T-cell (primary cell): ENCODE results near the gene C19orf53. TPM values are rescaled to one million over a fixed set of nuclear protein-coding genes. Genes with fewer than 3 reads are reported as not detected.
"Not testable (repeated sequence)": the region's sequence is repeated elsewhere in the genome, so short reads cannot be mapped to it uniquely, and the experiment has no call there.

Source experiments
- ATAC-seq, 4 experiments: fragments of 200-7000 bp in 3 of 4; fragments of 150-1000 bp in 1 of 4; cut with Tn5 transposase; replicated peaks in 1 of 4; 1 replicate in 3 of 4; 2 replicates in 1 of 4; pipeline ENCODE4 v1.10.0; 2021; ENCODE audit warnings: moderate library complexity in 3 of 4, mild to moderate bottlenecking in 2 of 4, moderate number of reproducible peaks in 1 of 4
- CTCF ChIA-PET, 2 donors: fragments of 300-600 bp; sonication (Branson Sonifier 250); formaldehyde crosslinking; loops; one replicate each; lab custom pipeline; 2022; ENCODE audit warnings: antibody characterized with exemption in 2 of 2; lab: Charles Lee
- POLR2A ChIA-PET, 2 donors: fragments of 300-600 bp; sonication (Branson Sonifier 250); formaldehyde crosslinking; loops; one replicate each; lab custom pipeline; 2022; ENCODE audit warnings: antibody characterized with exemption in 2 of 2; lab: Charles Lee
- DNase-seq, 35 experiments: peaks; one replicate each; pipeline versions ENCODE4 v3.0.0 to v3.0.0-alpha.2; 2013 to 2023
- H3K27ac ChIP-seq: one replicate; pipeline ENCODE4 v1.5.1; 2013; ENCODE audit warnings: low read length
- H3K27me3 ChIP-seq, 2 experiments: replicated peaks in 1 of 2; 1 replicate in 1 of 2; 2 replicates in 1 of 2; pipeline versions ENCODE4 v1.6.1 to v1.7.0; 2013; ENCODE audit warnings: low read length in 1 of 2, mixed read lengths in 1 of 2; ENCODE audit not compliant: control insufficient read depth in 2 of 2, insufficient read depth in 2 of 2; ENCODE audit errors: extremely low read depth in 1 of 2
- H3K36me3 ChIP-seq, 2 donors: 1 replicate in 1 of 2; 2 replicates in 1 of 2; pipeline versions ENCODE4 v1.6.1 to v1.7.0; 2013; ENCODE audit warnings: low read length in 1 of 2; ENCODE audit not compliant: control insufficient read depth in 2 of 2, insufficient read depth in 1 of 2; ENCODE audit errors: extremely low read depth in 1 of 2
- H3K4me1 ChIP-seq, 2 experiments: 1 replicate in 1 of 2; 2 replicates in 1 of 2; pipeline versions ENCODE4 v1.6.1 to v1.7.0; 2013; ENCODE audit warnings: low read length in 2 of 2, mixed read lengths in 1 of 2; ENCODE audit not compliant: insufficient read depth in 2 of 2, control insufficient read depth in 1 of 2; ENCODE audit errors: extremely low read depth in 1 of 2
- H3K4me3 ChIP-seq, 2 donors: 1 replicate in 1 of 2; 2 replicates in 1 of 2; pipeline versions ENCODE4 v1.5.1 to v1.7.0; 2013; ENCODE audit warnings: mild to moderate bottlenecking in 2 of 2, low read length in 1 of 2, moderate library complexity in 1 of 2; ENCODE audit not compliant: control insufficient read depth in 1 of 2; ENCODE audit errors: extremely low read depth in 1 of 2
- H3K9me3 ChIP-seq: 2 replicates; pipeline ENCODE4 v1.7.0; 2013
- H3K27ac Mint-ChIP-seq, 2 donors: one replicate each; pipeline ENCODE4 v1.8.0; 2020 to 2021; ENCODE audit warnings: mild to moderate bottlenecking in 2 of 2, mixed read lengths in 2 of 2
- H3K27me3 Mint-ChIP-seq, 2 donors: one replicate each; pipeline ENCODE4 v1.8.0; 2021 to 2022; ENCODE audit warnings: mixed read lengths in 2 of 2
- H3K36me3 Mint-ChIP-seq: one replicate; pipeline ENCODE4 v1.8.0; 2021; ENCODE audit warnings: mixed read lengths
- H3K4me1 Mint-ChIP-seq, 3 donors: one replicate each; pipeline ENCODE4 v1.8.0; 2020 to 2022; ENCODE audit warnings: mixed read lengths in 3 of 3, mild to moderate bottlenecking in 1 of 3
- H3K4me3 Mint-ChIP-seq, 3 donors: one replicate each; pipeline ENCODE4 v1.8.0; 2020 to 2022; ENCODE audit warnings: mild to moderate bottlenecking in 3 of 3, mixed read lengths in 3 of 3, moderate library complexity in 3 of 3
- H3K9me3 Mint-ChIP-seq, 3 donors: one replicate each; pipeline ENCODE4 v1.8.0; 2020 to 2022; ENCODE audit warnings: mixed read lengths in 3 of 3
- WGBS: methylation state at CpG from one replicate; pipeline ENCODE4 v1.1.5; 2013; ENCODE audit warnings: missing lambda C conversion rate; ENCODE audit not compliant: insufficient coverage; 5-methylcytosine and 5-hydroxymethylcytosine counted together
- total RNA-seq, 35 experiments: library from RNA in 6 of 35; stranded (reverse) in 6 of 35; fragments of 120-200 nt in 1 of 35; gene quantifications; one replicate each; pipeline versions ENCODE4 v1.2.1 to v1.2.4 and lab custom pipeline; 2013 to 2026

Gene C19orf53
- total RNA-seq, 5 donors from 2014 or later (not counting 1 experiment from before 2014, with no cell fraction given) = 69.7 to 82.1 (median 76.8) TPM

DNA sequence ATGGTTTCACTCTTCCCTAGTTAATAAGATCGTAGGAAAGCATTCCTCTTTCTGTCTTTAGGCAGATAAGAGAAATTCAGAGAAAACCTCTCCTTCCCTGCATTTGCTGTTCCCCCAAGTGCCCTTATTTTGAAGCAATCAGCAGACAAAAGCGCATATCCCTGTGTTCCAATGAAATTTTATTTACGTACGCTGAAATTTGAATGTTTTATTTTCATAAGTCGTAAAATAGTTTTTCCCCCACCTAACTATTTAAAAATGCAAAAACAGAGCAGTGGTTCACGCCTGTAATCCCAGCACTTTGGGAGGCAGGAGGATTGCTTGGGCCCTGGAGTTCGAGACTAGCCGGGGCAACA lies 27.2 kb upstream of the C19orf53 start:
- Mint-ChIP-seq H3K4me1 (peaks cover 29 to 34% (median 33%) of the 10 kb centered on the region in 3 donors), H3K9me3 (no peaks in the 10 kb centered on the region), H3K27ac (peak overlapping the region; percentile 79 to 88), H3K36me3 (peaks cover 3% of the 10 kb centered on the region), H3K27me3 (no peaks in the 10 kb centered on the region), H3K4me3 (peak overlapping the region; percentile 85 to 89 (median 86))
- peaks cover 0 to 8% of the 10 kb centered on the region in 2 donors for H3K36me3 ChIP-seq
- peak overlapping the region; percentile 81 to 94 for H3K4me3 ChIP-seq
- ATAC-seq = no peak
- no peaks in the 10 kb centered on the region for H3K9me3 ChIP-seq
- POLR2A ChIA-PET = no interaction called here
- WGBS = 96% methylated on average over 4 of the region's 8 CpGs
- H3K4me1 ChIP-seq = peaks cover 3 to 36% of the 10 kb centered on the region in 2 experiments
- CTCF ChIA-PET = no interaction called here
- H3K27me3 ChIP-seq = no peaks in the 10 kb centered on the region
- no peak for DNase-seq
- peak overlapping the region; percentile 71 for H3K27ac ChIP-seq

DNA sequence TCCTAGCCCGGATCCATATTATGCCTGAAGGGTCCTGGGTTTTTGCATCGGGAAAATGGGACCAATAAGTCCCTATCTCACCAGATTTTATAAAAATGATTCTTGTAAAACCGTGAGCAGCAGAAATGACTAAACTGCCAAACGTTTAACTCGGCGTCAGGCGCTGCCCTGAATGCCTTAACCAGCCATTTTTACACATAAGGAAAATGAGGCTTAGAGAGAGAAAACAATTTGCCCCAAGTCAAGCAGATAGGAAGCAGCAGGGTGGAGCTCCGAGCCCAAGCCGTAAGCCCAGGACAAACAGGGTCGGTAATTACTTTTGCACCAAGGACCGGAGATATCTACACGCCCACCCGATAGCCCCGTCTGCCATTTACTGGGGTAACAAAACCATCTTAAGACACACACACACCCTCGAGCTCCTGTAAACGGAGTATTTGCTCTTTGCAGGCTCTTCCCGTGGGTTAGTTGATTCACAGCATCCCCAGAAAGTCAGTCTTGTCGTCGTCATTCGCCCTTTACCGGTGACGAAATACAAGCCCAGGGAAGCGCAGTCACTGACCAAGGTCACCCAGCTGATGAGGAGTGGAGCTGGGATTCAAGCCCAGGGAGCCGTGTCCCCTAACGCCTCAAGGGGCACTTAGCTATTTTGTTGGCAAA lies 26.0 kb upstream of the C19orf53 start:
- DNase-seq (peak in 10 of 35 experiments; percentile 9 to 55 (median 16)), ATAC-seq (peak; percentile 3 to 9 (median 3))
- Mint-ChIP-seq H3K27ac (peak overlapping the region; percentile 81 to 88), H3K27me3 (no peaks in the 10 kb centered on the region), H3K4me1 (peaks cover 29 to 34% (median 33%) of the 10 kb centered on the region in 3 donors), H3K9me3 (no peaks in the 10 kb centered on the region), H3K4me3 (peak overlapping the region; percentile 85 to 89 (median 86)), H3K36me3 (peaks cover 3% of the 10 kb centered on the region)
- Histone ChIP-seq H3K4me3 (peak overlapping the region; percentile 81 to 94), H3K36me3 (peaks cover 3 to 19% of the 10 kb centered on the region in 2 donors), H3K4me1 (peaks cover 3 to 36% of the 10 kb centered on the region in 2 experiments), H3K27me3 (no peaks in the 10 kb centered on the region), H3K9me3 (no peaks in the 10 kb centered on the region), H3K27ac (peak overlapping the region; percentile 93)
- WGBS = 5% methylated on average over 15 of the region's 25 CpGs
- CTCF ChIA-PET = interaction anchor here (0.7 to 1.5 kb wide), 7 partner anchors 17 to 131 kb away, joined by 3 to 10 read pairs (median 4); no protein-coding TSS in a partner anchor
- POLR2A ChIA-PET = interaction anchor here in 1 of 2 donors (0.6 to 1.1 kb wide), 5 partner anchors 9 to 46 kb away, joined by 3 to 6 read pairs (median 3); partner anchors contain the start of gene ZSWIM4

DNA sequence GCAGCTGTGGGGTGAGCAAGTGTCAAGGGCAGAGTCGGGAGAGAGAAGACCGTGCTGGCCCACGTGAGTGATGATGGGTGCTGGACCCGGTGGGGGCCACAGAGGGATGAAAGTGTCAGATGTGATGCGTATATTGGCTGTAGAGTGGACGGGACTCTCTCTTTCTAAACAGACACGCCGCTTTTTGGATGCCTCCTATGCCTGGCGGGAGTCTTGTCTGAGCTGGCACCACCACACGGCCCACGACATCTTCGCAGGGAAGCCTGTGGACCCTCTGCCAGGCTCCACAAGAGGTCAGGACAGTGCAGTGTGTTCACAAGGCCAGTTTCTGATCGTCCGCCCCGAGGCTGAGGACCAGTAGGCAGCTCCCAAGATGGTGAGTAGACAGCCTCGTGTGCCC lies 22.8 kb upstream of the C19orf53 start:
- POLR2A ChIA-PET = no interaction called here
- CTCF ChIA-PET = no interaction called here
- H3K9me3 Mint-ChIP-seq = no peaks in the 10 kb centered on the region
- H3K9me3 ChIP-seq = no peaks in the 10 kb centered on the region
- no peak overlapping the region for H3K27ac ChIP-seq
- ATAC-seq = no peak
- DNase-seq = no peak
- peaks cover 9 to 47% of the 10 kb centered on the region in 2 donors for H3K36me3 ChIP-seq
- H3K27me3 ChIP-seq = no peaks in the 10 kb centered on the region
- no peak overlapping the region for H3K4me3 ChIP-seq
- H3K4me3 Mint-ChIP-seq = no peak overlapping the region
- H3K27me3 Mint-ChIP-seq = no peaks in the 10 kb centered on the region
- peaks cover 16% of the 10 kb centered on the region for H3K36me3 Mint-ChIP-seq
- H3K4me1 Mint-ChIP-seq = peaks cover 29 to 35% (median 34%) of the 10 kb centered on the region in 3 donors
- WGBS = 98% methylated on average over 12 of the region's 16 CpGs
- H3K27ac Mint-ChIP-seq = no peak overlapping the region
- H3K4me1 ChIP-seq = peaks cover 3 to 36% of the 10 kb centered on the region in 2 experiments

DNA sequence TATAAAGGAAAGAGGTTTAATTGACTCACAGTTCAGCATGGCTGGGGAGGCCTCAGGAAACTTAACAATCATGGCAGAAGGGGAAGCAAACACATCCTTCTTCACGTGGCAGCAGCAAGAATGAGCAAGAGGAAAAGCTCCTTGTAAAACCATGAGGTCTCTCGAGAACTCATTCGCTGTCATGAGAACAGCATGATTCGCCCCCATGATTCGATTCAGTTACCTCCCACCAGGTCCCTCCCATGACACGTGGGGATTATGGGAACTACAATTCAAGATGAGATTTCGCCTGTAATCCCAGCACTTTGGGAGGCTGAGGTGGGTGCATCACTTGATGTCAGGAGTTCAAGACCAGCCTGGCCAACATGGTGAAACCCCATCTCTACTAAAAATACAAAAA lies 20.6 kb upstream of the C19orf53 start:
- H3K4me3 Mint-ChIP-seq, CTCF ChIA-PET, POLR2A ChIA-PET: not testable (repeated sequence)

DNA sequence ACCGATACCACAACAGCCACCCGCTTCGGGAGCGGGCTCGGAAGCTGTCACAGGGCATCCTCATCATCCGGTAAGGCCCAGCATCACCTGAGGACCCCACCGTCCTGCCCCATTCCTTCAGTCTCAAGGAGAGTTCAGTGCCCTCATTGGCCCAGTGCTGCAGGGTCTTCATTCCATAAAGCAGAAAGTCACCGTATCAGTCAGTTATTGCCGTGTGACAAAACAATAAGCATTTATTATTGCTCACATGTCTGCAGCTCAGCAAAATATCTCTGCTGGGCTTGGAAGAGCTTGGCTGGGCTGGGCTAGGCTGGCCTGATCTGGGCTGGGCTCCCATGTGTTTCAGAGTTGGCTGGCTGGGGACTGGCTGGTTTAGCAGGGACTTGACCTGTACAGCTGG lies 18.0 kb upstream of the C19orf53 start:
- WGBS = over 99% methylated on average over 9 of the region's 9 CpGs

More for the DNA sequence above, 20.6 kb upstream of the C19orf53 start:
- not testable (repeated sequence) for H3K27me3 Mint-ChIP-seq, H3K9me3 Mint-ChIP-seq, H3K4me3 ChIP-seq, DNase-seq, H3K27ac ChIP-seq, ATAC-seq, H3K27me3 ChIP-seq, H3K27ac Mint-ChIP-seq, H3K9me3 ChIP-seq
- peaks cover 20 to 23% (median 20%) of the 10 kb centered on the region in 3 donors for H3K4me1 Mint-ChIP-seq
- peaks cover 29% of the 10 kb centered on the region for H3K36me3 Mint-ChIP-seq
- peaks cover 2 to 25% of the 10 kb centered on the region in 2 experiments for H3K4me1 ChIP-seq
- H3K36me3 ChIP-seq = peaks cover 9 to 68% of the 10 kb centered on the region in 2 donors
- 83% methylated on average over 1 of the region's 7 CpGs for WGBS

DNA sequence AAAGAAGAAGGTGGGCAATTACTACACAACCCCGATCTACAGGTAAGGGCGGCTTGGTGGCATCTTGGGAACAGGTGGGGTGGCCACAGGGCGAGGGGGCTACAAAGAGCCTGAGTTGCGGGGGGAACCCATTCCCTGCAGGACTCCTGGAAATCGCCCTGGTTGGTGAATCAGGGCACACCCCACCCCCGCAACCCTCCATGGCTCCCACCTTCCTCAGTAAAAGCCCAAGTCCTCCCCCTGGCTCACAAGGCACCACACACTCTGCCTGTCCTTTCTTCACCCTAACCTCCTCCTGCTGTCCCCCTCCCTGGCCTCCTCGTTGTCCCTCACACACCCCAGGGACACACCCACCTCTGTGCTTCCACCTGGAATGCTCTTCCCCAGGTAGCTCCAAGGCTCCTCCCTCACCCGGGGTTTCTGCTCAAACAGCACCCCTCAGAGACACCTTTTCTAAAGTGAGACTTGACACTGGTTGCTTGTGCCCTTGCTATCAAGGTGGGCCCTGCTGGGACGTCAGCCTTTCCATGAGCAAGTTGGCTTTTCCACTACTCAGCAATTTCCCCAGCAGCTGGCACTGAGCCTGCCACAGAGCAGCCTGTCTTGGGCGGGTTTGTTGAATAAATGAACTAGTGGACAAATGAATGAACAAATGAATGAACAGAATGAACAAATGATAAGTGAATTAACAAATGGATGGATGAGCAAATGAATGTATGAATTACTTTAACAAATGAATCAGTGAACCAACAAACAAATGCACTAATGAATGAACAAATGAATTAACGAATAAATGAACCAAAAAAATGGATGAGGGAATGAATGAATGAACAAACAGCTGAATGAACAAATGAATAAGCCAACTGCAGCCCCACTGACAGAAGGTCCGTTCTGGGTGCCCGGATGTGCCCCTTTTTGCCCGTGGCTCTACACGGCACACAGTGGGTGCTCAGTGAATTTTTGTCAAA lies 16.2 kb upstream of the C19orf53 start:
- WGBS = 90% methylated on average over 11 of the region's 15 CpGs
- ATAC-seq (no peak), DNase-seq (no peak)
- H3K4me1 ChIP-seq = peaks cover 0 to 2% of the 10 kb centered on the region in 2 experiments
- no peaks in the 10 kb centered on the region for H3K9me3 Mint-ChIP-seq
- H3K27me3 ChIP-seq = no peaks in the 10 kb centered on the region
- no peak overlapping the region for H3K4me3 ChIP-seq
- no peaks in the 10 kb centered on the region for H3K9me3 ChIP-seq
- POLR2A ChIA-PET = interaction anchor here in 1 of 2 donors (0.6 kb wide), 1 partner anchor 19 kb away, joined by 3 read pairs; no protein-coding TSS in a partner anchor
- H3K27ac ChIP-seq = no peak overlapping the region
- peaks cover 10 to 74% of the 10 kb centered on the region in 2 donors for H3K36me3 ChIP-seq
- H3K27me3 Mint-ChIP-seq = no peaks in the 10 kb centered on the region
- CTCF ChIA-PET = no interaction called here
- H3K4me3 Mint-ChIP-seq = no peak overlapping the region
- no peak overlapping the region for H3K27ac Mint-ChIP-seq
- H3K36me3 Mint-ChIP-seq = peaks cover 33% of the 10 kb centered on the region
- H3K4me1 Mint-ChIP-seq = peaks cover 0 to 3% (median 1%) of the 10 kb centered on the region in 3 donors

More for the DNA sequence above, 18.0 kb upstream of the C19orf53 start:
- Histone ChIP-seq H3K27me3 (no peaks in the 10 kb centered on the region), H3K9me3 (no peaks in the 10 kb centered on the region), H3K27ac (no peak overlapping the region), H3K4me1 (peaks cover 0 to 5% of the 10 kb centered on the region in 2 experiments), H3K36me3 (peaks cover 10 to 79% of the 10 kb centered on the region in 2 donors), H3K4me3 (no peak overlapping the region)
- no peaks in the 10 kb centered on the region for H3K9me3 Mint-ChIP-seq
- no peak overlapping the region for H3K27ac Mint-ChIP-seq
- H3K4me3 Mint-ChIP-seq = no peak overlapping the region
- peaks cover 30% of the 10 kb centered on the region for H3K36me3 Mint-ChIP-seq
- CTCF ChIA-PET = no interaction called here
- ATAC-seq (no peak), DNase-seq (no peak)
- POLR2A ChIA-PET = interaction anchor here in 1 of 2 donors (0.6 kb wide), 1 partner anchor 746 kb away, joined by 3 read pairs; no protein-coding TSS in a partner anchor
- H3K27me3 Mint-ChIP-seq = no peaks in the 10 kb centered on the region
- H3K4me1 Mint-ChIP-seq = peaks cover 0 to 3% (median 2%) of the 10 kb centered on the region in 3 donors
